GM19351 (cell line): ENCODE measurements around the gene ABCC9.

Experiments used
- ATAC-seq: cut with Tn5 transposase; IDR thresholded peaks from one replicate; pipeline ENCODE4 v1.9.1; 2021; ENCODE audit warnings: mild to moderate bottlenecking, moderate library complexity; ENCODE audit not compliant: unreplicated experiment

The ABCC9 gene

DNA sequence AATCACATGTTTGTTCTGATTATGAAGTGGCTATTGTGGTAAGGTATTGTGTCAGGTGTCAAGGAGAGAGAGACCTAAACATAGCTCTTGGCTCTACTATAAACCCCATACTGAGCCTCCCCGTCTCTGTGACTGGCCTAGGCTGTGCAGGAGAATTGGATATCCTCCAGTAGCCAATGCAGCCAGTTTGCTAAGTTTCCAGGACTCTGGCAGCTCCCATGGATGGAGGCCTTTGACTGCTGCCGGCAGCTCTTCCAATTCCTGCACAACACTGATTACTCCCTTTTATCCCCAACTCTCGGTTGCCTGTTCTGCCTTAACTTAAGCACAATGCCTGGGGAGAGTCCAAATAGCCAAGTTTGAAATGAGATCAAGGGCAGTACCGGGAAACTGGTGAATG is 59.3 kb downstream of the ABCC9 start:
- ATAC-seq = no peak

GRCh38 chr12:21879312-21879711 is 61.9 kb downstream of the ABCC9 start:
- no peak for ATAC-seq

- no peak for ATAC-seq
Measured at GRCh38 chr12:21877293-21877982, 63.8 kb downstream of the ABCC9 start.

DNA sequence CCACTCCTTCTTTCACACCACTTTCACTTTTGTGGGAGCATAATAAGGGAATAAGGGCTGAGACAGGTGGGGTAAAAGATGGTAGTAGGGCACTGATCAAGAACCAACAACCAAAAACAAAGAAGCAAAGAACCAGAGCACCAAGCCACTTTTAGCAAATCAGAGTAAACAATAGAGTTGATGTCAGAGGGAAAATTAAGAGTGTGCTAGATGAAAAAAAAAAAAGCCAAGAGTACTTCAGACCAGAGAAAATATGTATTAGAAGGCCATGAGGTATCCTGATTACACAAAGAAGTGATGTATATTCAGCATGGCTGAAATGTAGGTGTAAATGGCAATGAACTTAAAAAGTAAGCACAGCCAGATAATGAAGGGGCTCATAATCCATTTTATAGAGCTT is 75.4 kb downstream of the ABCC9 start:
- no peak for ATAC-seq

DNA sequence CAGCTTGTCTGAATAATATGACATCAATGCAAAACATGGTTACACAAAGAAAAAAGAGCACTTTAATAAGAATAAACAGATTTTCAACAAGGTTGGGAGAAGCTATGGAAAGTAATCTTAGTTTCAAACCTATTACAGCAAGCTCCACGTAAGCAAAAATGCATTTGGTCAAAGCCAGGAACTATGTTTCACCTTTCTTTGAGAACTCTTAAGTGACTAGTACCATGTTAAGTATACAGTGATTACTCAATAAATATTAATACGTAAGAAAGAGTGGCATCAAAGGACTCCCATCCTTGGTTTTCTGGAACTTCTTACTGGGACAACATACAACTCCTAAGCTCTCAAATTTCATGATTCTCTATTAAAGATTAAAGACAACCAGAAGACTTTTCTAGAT is 80.7 kb downstream of the ABCC9 start:
- no peak for ATAC-seq

DNA sequence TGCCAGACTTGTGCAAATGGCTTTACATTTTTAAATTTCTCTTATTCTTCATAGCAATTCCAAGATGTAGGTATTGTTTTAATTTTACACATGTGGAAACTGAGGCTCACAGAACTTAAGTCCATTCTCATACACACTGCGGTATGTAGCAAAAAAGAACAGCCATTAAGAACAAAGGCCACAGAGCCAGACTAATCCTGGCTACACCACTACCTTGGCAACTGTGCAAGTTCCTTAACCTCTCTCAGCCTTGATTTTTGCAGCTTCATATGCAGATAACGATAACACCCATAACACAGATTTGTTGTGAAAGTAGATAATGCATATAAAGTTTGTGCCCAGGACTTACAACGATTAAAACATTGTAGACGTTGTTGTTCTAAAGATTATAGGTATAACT is 81.1 kb downstream of the ABCC9 start:
- ATAC-seq = no peak

GRCh38 chr12:21852251-21852650 is 89.0 kb downstream of the ABCC9 start:
- no peak for ATAC-seq

DNA sequence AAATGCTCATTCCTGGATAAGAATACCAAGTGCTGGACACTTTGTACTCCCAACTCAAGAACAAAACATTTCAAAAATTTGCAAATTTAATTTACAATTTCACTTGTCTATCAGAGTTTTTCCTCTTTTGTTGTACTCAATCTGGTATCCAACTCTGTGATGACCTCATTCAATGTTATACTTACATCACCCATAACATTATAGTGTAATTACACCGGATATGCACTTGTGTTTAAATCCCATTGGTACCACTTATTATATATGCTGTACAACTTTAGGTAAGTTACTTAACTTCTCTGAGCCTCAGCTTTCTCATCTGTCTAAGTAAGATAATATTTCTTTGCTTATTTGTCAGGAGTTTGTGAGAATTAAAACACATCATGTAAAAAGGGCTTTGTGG is 90.1 kb downstream of the ABCC9 start:
- no peak for ATAC-seq

DNA sequence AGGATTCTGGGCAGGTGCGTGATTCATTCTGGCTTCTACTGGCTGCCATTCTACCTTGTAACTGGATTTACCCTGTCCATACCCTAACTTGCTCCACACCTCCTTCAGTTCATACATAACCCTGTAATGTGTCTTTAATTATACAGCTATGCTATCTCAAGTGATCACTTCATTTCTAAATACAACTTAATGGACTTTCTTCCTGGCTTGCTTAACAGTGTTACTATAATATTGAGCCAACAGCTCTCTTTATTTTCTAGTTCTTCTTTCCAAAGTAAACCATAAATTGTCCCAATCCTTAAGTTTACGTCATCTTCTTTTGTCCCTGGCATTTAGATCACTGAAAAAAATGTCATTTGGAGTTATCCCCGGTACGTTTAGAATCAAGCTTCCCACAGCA is 90.8 kb downstream of the ABCC9 start:
- ATAC-seq = no peak

DNA sequence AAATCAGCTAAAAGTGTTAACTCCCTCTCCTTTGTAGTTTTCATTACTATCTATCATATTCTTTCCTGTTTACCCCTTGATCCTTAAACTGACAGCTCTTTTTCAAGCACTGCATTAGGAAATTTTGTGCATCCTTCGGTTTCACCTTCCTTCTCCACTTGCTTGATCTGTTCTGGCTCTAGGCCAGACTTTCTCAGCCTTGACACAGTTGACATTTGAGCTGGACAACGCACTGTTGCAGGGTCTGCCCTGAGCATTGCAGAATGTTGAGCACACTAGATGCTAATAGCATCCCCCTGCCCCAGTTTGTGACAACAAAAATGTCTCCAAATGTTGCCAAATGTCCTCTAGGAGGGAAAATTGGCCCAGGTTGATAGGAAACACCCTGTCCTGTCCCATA is 91.3 kb downstream of the ABCC9 start:
- no peak for ATAC-seq

GRCh38 chr12:21848192-21848591 is 93.0 kb downstream of the ABCC9 start:
- ATAC-seq = no peak

- ATAC-seq = no peak
Measured at GRCh38 chr12:21843795-21844194, 97.4 kb downstream of the ABCC9 start.

DNA sequence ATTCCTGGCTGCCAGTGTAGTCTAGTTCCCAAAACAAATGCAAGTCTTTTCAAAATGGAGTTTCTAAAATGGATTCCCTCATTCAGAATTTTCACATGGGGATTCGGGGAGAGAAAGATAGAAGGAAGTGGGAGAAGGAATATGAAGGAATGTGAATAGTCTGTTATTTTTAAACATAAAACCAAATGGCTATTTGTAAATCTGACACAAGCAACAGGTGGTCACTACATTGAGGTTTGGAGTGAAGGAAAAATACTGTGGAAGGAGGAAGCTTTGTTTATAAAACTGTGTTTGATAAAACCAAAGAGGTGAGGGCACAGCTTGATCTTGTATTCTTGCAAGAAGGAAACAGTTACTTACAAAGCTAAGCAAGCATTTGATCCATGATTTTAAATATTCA is 101.5 kb downstream of the ABCC9 start:
- ATAC-seq = no peak

DNA sequence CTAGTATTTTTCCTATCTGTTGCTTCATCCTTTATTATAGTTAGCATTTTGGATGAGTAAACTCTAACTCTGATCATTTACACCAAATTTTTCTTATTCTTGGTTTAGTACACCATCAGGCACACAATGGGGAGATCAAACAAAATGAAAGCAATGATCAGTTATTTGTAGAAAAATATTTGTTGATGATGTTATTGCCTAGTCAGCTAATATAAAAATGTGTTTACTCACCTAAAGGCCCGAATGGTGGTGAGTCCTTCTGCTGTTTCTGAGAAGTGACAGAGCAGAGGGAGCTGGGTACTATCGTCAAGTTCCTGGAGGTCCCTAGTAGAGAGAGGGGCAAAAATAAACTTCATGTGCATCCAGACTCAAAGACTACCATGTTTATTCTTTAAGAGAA is 103.4 kb downstream of the ABCC9 start:
- ATAC-seq = no peak

DNA sequence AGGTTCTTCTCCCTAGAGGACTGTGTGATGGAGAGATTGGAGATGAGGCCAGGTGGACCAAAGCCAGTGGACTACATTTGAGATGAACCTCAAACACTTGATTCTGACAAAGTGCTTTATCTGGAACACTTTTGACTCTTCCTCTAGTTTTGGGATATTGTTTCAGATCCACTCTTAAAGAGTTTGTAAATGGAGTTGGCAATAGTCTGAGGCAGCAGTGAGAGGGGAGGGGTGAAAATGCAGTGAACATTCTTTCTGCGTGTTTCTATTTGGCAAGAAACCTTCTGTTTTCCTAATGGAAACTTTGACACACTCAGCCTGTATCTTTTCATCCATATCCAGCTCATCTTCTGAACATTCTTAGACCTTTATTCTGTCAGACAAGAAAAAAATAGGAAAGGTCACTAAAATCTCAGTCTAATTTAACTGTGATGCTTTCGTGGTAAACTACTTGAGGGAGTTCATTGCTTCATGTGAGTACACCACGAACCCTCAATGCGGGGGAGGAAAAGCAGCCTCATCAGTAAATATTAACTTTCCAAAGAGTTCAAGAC is 109.4 kb downstream of the ABCC9 start:
- ATAC-seq = no peak

DNA sequence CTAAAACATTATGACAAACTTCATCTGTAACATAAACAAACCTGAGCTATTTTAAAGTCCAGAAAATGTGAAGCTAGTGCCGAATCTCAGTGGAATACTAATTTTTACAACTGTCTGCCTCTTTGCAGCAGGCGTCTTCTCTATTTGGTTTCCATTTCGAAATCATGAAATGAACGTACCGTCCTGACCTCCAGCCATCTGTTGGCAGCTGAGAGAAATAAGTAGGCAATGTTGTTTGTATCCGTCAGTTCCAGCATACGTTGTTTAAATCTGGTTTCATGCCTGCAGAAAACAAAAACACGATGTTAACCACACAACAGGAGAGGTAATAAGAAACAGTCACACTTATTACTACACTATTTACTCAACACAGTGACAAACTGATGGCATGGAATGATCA is 112.4 kb downstream of the ABCC9 start:
- ATAC-seq = no peak

DNA sequence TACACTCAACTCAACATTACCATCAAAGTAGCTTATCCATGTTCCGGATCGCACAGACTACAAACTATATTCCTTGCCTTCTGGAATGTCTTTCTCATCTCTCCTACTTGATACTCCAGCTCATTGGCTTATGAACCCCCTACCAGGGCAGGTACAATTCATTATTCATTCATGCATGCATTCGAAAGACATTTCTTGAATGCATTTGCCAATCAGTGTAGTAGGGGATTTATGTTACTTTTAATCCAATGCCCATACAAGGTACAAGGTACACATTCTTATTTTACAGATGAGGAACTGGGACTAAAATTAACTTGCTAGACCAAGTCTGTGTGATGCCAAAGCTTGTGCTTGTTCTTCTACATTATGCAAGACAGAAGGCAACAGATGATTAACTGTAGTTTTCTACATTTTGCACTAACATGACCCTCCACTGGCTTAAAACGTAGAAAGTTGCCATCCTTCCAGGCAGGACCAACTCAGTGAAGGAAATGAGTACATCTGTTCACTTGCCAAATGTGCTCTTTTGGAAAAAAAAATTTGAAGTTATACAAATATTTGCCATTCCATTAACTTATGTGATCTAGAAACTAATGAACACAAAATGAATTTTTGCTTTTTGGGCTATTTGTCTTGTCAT is 113.0 kb downstream of the ABCC9 start:
- ATAC-seq = no peak

DNA sequence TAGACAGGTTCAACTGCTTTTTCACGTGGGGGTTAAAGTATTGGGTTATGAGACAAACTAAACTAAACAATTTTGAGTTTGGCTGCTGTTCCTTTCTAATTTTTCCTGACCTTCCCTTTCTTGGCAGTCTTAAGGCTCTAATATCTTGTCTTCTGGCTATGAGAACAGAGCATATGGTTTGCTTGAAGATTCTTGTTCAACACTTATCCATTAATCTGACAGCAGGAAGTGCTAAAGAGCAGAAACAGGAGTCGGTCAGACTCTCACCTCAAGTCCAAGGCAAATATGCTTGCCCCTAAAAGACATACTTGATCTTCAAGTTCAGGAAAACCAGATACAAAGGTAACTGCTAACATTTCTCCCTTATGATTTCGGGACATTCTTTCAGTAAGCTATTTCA is 114.1 kb downstream of the ABCC9 start:
- ATAC-seq = no peak

GRCh38 chr12:21826618-21826910 is 114.7 kb downstream of the ABCC9 start:
- no peak for ATAC-seq

GRCh38 chr12:21825886-21826617 is 115.2 kb downstream of the ABCC9 start:
- no peak for ATAC-seq

- ATAC-seq = no peak
Measured at GRCh38 chr12:21823581-21823980, 117.6 kb downstream of the ABCC9 start.

DNA sequence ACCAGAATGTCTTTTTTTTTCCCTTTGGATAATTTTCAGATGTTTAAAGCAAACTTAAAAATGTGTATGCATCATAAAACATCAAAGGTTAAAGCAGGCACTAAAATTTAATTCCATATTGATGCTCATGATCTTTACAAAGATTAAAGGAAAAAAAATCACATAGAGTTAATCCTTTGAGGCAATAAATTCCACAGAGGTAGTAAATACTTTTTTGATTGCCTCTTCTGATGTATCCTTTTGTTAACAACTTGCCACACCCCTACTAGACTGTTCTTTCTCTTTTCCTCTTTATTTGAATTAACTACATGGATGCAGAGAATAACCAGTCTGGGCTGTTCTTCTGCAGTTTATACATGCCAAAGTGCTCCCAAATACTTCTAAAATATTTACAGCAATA is 121.5 kb downstream of the ABCC9 start:
- no peak for ATAC-seq
